HFFc6 (cell line): Measurements from ENCODE around the gene SIX1. TPM values are rescaled to one million over a fixed set of nuclear protein-coding genes. Genes with fewer than 3 reads are reported as not detected.

Source experiments
- DNase-seq: peaks from one replicate; pipeline ENCODE4 v3.0.0-alpha.2; 2018
- H3K27ac Mint-ChIP-seq: 2 replicates; pipeline ENCODE4 v1.8.0; 2020; ENCODE audit warnings: mild to moderate bottlenecking, mixed read lengths
- H3K27me3 Mint-ChIP-seq: 2 replicates; pipeline ENCODE4 v1.8.0; 2021; ENCODE audit warnings: mild to moderate bottlenecking, moderate library complexity, mixed read lengths; ENCODE audit not compliant: insufficient read depth
- H3K36me3 Mint-ChIP-seq: 2 replicates; pipeline ENCODE4 v1.8.0; 2021; ENCODE audit warnings: low read depth, mixed read lengths
- H3K4me1 Mint-ChIP-seq: 2 replicates; pipeline ENCODE4 v1.8.0; 2020; ENCODE audit warnings: low read depth, mixed read lengths
- H3K4me3 Mint-ChIP-seq: 2 replicates; pipeline ENCODE4 v1.8.0; 2020; ENCODE audit warnings: mild to moderate bottlenecking, moderate library complexity, mixed read lengths
- H3K9me3 Mint-ChIP-seq: 2 replicates; pipeline ENCODE4 v1.8.0; 2020; ENCODE audit warnings: mild to moderate bottlenecking, mixed read lengths
- total RNA-seq, 6 experiments: library from RNA; stranded (reverse); fragmentation: NEBNext Ultra II Directional; extraction: Animal tissue kit (Norgen Biotek cat#: 25700); gene quantifications; 2 replicates in 1 of 6; 3 replicates in 5 of 6; pipeline ENCODE4 v1.2.3, GENCODE V29; 2021
- TF ChIP-seq, protein P1 (sequence below): fragments of 200-600 bp; sonication (generic); IDR thresholded peaks from 2 replicates; pipeline ENCODE4 v1.5.0; 2021; ENCODE audit warnings: antibody characterized with exemption, mild to moderate bottlenecking

The SIX1 gene
- total RNA-seq, 6 experiments from 2014 or later: 5.0 to 6.0 (median 5.4) TPM

- TF ChIP-seq, protein P1, sequence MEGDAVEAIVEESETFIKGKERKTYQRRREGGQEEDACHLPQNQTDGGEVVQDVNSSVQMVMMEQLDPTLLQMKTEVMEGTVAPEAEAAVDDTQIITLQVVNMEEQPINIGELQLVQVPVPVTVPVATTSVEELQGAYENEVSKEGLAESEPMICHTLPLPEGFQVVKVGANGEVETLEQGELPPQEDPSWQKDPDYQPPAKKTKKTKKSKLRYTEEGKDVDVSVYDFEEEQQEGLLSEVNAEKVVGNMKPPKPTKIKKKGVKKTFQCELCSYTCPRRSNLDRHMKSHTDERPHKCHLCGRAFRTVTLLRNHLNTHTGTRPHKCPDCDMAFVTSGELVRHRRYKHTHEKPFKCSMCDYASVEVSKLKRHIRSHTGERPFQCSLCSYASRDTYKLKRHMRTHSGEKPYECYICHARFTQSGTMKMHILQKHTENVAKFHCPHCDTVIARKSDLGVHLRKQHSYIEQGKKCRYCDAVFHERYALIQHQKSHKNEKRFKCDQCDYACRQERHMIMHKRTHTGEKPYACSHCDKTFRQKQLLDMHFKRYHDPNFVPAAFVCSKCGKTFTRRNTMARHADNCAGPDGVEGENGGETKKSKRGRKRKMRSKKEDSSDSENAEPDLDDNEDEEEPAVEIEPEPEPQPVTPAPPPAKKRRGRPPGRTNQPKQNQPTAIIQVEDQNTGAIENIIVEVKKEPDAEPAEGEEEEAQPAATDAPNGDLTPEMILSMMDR: no peak
- Mint-ChIP-seq H3K36me3 (peaks cover 4% of the 10 kb centered on the region; the same call in 1 of the 2 replicates), H3K9me3 (no peaks in the 10 kb centered on the region), H3K27me3 (peaks cover 17% of the 10 kb centered on the region), H3K27ac (no peak overlapping the region), H3K4me3 (no peak overlapping the region), H3K4me1 (peaks cover 68% of the 10 kb centered on the region)
- no peak for DNase-seq
These were observed 6.0 kb upstream of the SIX1 start for GRCh38 chr14:60655119-60655897.

GRCh38 chr14:60654334-60654821, 5.1 kb upstream of the SIX1 start:
- Mint-ChIP-seq H3K9me3 (no peaks in the 10 kb centered on the region), H3K4me3 (peak overlapping the region; percentile 89), H3K4me1 (peaks cover 73% of the 10 kb centered on the region), H3K36me3 (peaks cover 4% of the 10 kb centered on the region; the same call in 1 of the 2 replicates), H3K27me3 (peaks cover 22% of the 10 kb centered on the region), H3K27ac (peak overlapping the region; percentile 9; the same call in 1 of the 2 replicates)
- peak; percentile 79 for DNase-seq
- TF ChIP-seq, protein P1: no peak

GRCh38 chr14:60653701-60654161, 4.5 kb upstream of the SIX1 start:
- TF ChIP-seq, protein P1: no peak
- H3K4me1 Mint-ChIP-seq: peaks cover 66% of the 10 kb centered on the region
- H3K9me3 Mint-ChIP-seq: no peaks in the 10 kb centered on the region
- peaks cover 4% of the 10 kb centered on the region; the same call in 1 of the 2 replicates for H3K36me3 Mint-ChIP-seq
- DNase-seq: no peak
- H3K4me3 Mint-ChIP-seq: peak overlapping the region; percentile 89
- H3K27me3 Mint-ChIP-seq: peaks cover 22% of the 10 kb centered on the region
- no peak overlapping the region; the same call in 1 of the 2 replicates for H3K27ac Mint-ChIP-seq

GRCh38 chr14:60652674-60653651, 3.7 kb upstream of the SIX1 start:
- peak overlapping the region; percentile 89 for H3K4me3 Mint-ChIP-seq
- H3K27ac Mint-ChIP-seq: peak overlapping the region; percentile 63; the same call in 1 of the 2 replicates
- peaks cover 63% of the 10 kb centered on the region for H3K4me1 Mint-ChIP-seq

More at GRCh38 chr14:60652674-60653651, 3.7 kb upstream of the SIX1 start:
- DNase-seq: no peak
- TF ChIP-seq, protein P1: no peak
- no peaks in the 10 kb centered on the region for H3K9me3 Mint-ChIP-seq
- peaks cover 22% of the 10 kb centered on the region for H3K27me3 Mint-ChIP-seq
- H3K36me3 Mint-ChIP-seq: peaks cover 4% of the 10 kb centered on the region; the same call in 1 of the 2 replicates
